MCF 10A (cell line): ENCODE data around the gene HOTAIR. TPM values are rescaled to one million over a fixed set of nuclear protein-coding genes. Genes with fewer than 3 reads are reported as not detected.

Experiments
- BruUV-seq: library from RNA; stranded (reverse); fragments of 400-500 nt; replicated peaks from 2 replicates; lab custom pipeline; 2021; lab: Mats Ljungman, UMichigan
- CTCF ChIA-PET: fragments of 300-600 bp; sonication (Branson Sonifier 250); formaldehyde crosslinking; extraction: SDS; loops from one replicate; lab custom pipeline; 2021; ENCODE audit warnings: antibody characterized with exemption, inconsistent platforms; lab: Yijun Ruan, JAX
- POLR2A ChIA-PET: fragments of 300-600, 350-650 bp; sonication (Branson Sonifier 250); formaldehyde crosslinking; extraction: SDS; loops from one replicate; lab custom pipeline; 2020; ENCODE audit warnings: antibody characterized with exemption, inconsistent platforms; lab: Yijun Ruan, JAX
- DNase-seq: peaks from one replicate; pipeline ENCODE4 v3.0.0-alpha.2; 2018; ENCODE audit not compliant: unreplicated experiment
- H3K27ac Mint-ChIP-seq: one replicate; pipeline ENCODE4 v1.8.0; 2022; ENCODE audit warnings: mild to moderate bottlenecking, low read depth, mixed read lengths; ENCODE audit not compliant: unreplicated experiment
- H3K27me3 Mint-ChIP-seq: one replicate; pipeline ENCODE4 v1.8.0; 2022; ENCODE audit warnings: mixed read lengths; ENCODE audit not compliant: insufficient read depth, unreplicated experiment
- H3K36me3 Mint-ChIP-seq: one replicate; pipeline ENCODE4 v1.8.0; 2022; ENCODE audit warnings: mild to moderate bottlenecking, moderate library complexity, mixed read lengths; ENCODE audit not compliant: insufficient read depth, unreplicated experiment
- H3K4me1 Mint-ChIP-seq: one replicate; pipeline ENCODE4 v1.8.0; 2022; ENCODE audit warnings: mixed read lengths; ENCODE audit not compliant: insufficient read depth, unreplicated experiment
- H3K4me3 Mint-ChIP-seq: one replicate; pipeline ENCODE4 v1.8.0; 2022; ENCODE audit warnings: mild to moderate bottlenecking, moderate library complexity, mixed read lengths; ENCODE audit not compliant: unreplicated experiment
- H3K9me3 Mint-ChIP-seq: one replicate; pipeline ENCODE4 v1.8.0; 2022; ENCODE audit warnings: mixed read lengths; ENCODE audit not compliant: unreplicated experiment
- intact Hi-C: fragments of 100-400 bp; cut with micrococcal nuclease; formaldehyde crosslinking; loops from 2 replicates; pipeline ENCODE4 v1.14.1; 2022
- total RNA-seq: library from RNA; stranded (reverse); gene quantifications from 2 replicates; pipeline ENCODE4 v1.2.3, GENCODE V29; 2022
- TF ChIP-seq, protein P1 (sequence below): fragments of 200-600 bp; IDR thresholded peaks from one replicate; pipeline ENCODE4 v1.8.0; 2022; ENCODE audit warnings: antibody characterized with exemption, mild to moderate bottlenecking; ENCODE audit not compliant: unreplicated experiment

Gene HOTAIR
- total RNA-seq, 1 experiment from 2014 or later: 2.0 TPM

DNA sequence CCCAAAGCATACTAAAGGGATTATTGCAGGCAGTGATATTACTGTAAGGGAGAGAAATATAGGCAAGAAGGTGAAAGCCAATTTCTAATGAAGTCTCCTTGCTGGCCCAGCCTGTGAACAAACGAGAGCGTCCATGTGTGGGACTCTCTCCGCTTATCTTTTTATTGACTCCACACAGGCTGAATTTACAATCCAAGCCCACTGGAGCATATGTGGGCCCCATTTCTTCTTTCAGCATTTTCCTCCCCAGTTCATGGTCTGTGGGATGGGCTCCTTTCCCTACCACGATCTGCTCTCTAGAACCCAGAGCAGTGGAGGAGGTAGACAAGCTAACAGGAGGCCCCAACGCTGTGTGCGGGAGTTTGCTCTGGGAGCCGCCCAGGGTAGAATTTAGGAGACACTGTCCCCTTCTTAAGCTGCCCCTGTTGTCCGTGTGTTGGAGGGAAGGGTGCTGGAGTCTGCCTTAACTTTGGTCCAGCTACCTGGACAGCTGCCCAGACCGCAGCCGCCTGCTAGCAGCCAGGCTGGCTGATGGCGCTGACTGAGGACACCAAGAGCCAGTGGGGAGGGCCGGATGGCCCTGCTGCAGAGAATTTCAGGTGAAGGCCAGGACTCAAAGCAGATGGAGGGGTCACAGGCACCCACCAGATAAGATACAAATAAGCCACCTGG lies 5.0 kb downstream of the HOTAIR start:
- CTCF ChIA-PET: interaction anchor here (0.5 to 1.2 kb wide), 4 partner anchors 17 to 237 kb away, joined by 3 read pairs; no protein-coding TSS in a partner anchor

DNA sequence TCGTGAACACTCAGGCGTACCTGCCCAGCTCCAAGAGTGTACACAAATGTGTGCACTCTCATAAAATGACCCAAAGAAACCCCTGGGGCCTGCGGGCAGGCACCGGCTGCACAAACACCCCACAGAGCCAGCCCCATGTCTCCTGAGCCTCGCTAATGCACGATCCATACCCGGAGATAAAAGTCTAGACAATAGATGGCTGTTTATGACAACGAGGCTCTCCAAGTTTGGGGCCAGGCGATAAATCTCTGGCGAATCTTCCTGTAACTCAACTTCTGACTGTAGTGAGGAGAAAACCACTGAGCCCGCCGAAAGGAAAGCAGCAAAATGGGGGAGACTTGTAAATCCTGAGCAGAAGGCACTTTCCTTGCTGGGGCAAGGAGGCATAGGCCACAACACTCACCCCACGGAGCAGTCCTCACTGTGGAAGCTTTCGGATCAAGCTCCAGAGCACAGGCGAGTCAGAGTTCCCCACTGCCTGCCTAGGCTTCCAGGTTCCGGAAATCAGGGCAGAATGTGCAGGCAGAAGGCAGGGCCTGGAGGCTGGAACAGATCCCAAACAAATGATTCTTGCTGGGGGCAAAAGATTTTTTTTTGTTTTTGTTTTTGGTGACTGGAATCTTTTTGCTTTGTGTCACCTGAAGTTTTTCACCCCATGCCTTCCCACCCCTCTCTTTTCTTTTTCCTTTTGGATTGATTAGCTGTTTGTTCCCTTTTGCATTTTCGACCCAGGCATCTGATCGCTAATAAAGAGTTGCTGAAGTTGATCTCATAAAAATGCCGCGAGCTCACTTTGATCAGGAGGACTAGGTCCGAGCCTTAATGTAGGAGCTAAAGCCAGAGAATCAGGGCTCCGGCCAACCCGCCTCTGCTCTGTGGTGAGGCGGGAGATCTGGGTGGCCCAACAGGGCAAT lies 6.3 kb downstream of the HOTAIR start:
- ChIA-PET POLR2A (interaction anchor here (1.0 kb wide), 1 partner anchor 10 kb away, joined by 3 read pairs; no protein-coding TSS in a partner anchor), CTCF (interaction anchor here (1.2 kb wide), 1 partner anchor 222 kb away, joined by 3 read pairs; no protein-coding TSS in a partner anchor)
- intact Hi-C loops: no loop called here
- Mint-ChIP-seq H3K9me3 (no peaks in the 10 kb centered on the region), H3K36me3 (no peaks in the 10 kb centered on the region), H3K4me3 (no peak overlapping the region), H3K27me3 (no peaks in the 10 kb centered on the region), H3K27ac (peak overlapping the region; percentile 14), H3K4me1 (peaks cover 19% of the 10 kb centered on the region)
- no TSS peak for BruUV-seq
- no peak for DNase-seq
- TF ChIP-seq, protein P1, sequence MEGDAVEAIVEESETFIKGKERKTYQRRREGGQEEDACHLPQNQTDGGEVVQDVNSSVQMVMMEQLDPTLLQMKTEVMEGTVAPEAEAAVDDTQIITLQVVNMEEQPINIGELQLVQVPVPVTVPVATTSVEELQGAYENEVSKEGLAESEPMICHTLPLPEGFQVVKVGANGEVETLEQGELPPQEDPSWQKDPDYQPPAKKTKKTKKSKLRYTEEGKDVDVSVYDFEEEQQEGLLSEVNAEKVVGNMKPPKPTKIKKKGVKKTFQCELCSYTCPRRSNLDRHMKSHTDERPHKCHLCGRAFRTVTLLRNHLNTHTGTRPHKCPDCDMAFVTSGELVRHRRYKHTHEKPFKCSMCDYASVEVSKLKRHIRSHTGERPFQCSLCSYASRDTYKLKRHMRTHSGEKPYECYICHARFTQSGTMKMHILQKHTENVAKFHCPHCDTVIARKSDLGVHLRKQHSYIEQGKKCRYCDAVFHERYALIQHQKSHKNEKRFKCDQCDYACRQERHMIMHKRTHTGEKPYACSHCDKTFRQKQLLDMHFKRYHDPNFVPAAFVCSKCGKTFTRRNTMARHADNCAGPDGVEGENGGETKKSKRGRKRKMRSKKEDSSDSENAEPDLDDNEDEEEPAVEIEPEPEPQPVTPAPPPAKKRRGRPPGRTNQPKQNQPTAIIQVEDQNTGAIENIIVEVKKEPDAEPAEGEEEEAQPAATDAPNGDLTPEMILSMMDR: no peak

More for the DNA sequence above, 5.0 kb downstream of the HOTAIR start:
- no peak for DNase-seq
- Mint-ChIP-seq H3K4me1 (peaks cover 19% of the 10 kb centered on the region), H3K4me3 (no peak overlapping the region), H3K36me3 (no peaks in the 10 kb centered on the region), H3K27me3 (no peaks in the 10 kb centered on the region), H3K27ac (no peak overlapping the region), H3K9me3 (no peaks in the 10 kb centered on the region)
- intact Hi-C loops: no loop called here
- POLR2A ChIA-PET: interaction anchor here (0.7 to 5.1 kb wide), 2 partner anchors 18 to 30 kb away, joined by 3 to 59 read pairs; partner anchors contain the start of gene HOXC13
- TF ChIP-seq, protein P1: no peak
- BruUV-seq: no TSS peak

DNA sequence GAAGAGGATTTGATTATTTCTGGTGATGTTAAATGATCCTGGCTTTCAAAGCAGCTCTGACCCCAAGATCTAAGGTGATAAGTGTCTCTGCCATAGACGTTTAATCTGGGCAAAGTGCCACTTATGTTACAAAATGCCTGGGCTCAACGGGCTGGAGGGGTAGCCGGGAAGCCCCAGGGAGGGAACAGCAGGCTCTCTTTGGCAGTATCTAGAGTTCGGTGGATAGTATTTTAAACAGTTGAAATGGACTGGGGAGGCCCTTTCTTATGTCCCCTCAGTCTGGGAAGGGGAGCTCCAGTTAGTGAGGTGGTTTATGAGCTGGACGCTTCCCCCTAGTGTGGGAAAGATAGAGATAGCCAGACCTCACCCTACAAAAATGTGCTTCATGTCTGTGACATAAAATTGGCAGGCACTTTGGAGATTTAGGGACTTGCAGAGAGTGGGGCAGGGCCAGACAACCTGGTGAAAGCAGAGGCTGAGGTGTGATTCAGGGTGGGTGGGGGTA lies 7.3 kb downstream of the HOTAIR start:
- H3K36me3 Mint-ChIP-seq: no peaks in the 10 kb centered on the region
- H3K27me3 Mint-ChIP-seq: no peaks in the 10 kb centered on the region

More for the DNA sequence above, 7.3 kb downstream of the HOTAIR start:
- ChIA-PET POLR2A (interaction anchor here (1.0 kb wide), 1 partner anchor 29 kb away, joined by 3 read pairs; the partner anchor contains the start of gene HOXC13), CTCF (no interaction called here)
- Mint-ChIP-seq H3K4me1 (peaks cover 9% of the 10 kb centered on the region), H3K4me3 (no peak overlapping the region), H3K27ac (no peak overlapping the region), H3K9me3 (no peaks in the 10 kb centered on the region)
- DNase-seq: peak; percentile 31
- intact Hi-C loops: no loop called here
- TF ChIP-seq, protein P1: no peak
- BruUV-seq: no TSS peak
